ENCODE data around the gene RSBN1.

- TF ChIP-seq CTCF (IDR thresholded peaks at IDR 0.05): no peak
- TF ChIP-seq POLR2AphosphoS5 (IDR thresholded peaks at IDR 0.05): no peak
Measured at GRCh38 chr1:113805256-113805531, 7.1 kb downstream of the RSBN1 start.
